ENCODE data around the gene PSMD9. TPM values are rescaled to one million over a fixed set of nuclear protein-coding genes. Genes with fewer than 3 reads are reported as not detected.

The PSMD9 gene
- total RNA-seq, 1 experiment from 2014 or later: 55.5 TPM

DNA sequence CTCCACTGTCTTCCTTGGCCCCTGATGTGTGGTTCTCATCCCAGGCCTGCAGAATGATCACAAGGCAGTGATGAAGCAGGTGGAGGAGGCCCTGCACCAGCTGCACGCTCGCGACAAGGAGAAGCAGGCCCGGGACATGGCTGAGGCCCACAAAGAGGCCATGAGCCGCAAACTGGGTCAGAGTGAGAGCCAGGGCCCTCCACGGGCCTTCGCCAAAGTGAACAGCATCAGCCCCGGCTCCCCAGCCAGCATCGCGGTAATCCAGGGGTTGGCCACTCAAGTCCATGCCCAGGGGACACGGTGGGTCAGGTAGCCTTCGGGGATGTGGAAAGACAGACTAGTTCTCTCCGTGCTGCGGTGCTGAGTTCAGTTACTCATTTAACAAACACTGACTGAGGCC lies 11.0 kb downstream of the PSMD9 start:
- no peak for ATAC-seq
- H3K9me2 ChIP-seq (ENCODE audit: insufficient read depth): no peaks in the 10 kb centered on the region
- DNase-seq (ENCODE audit: low read depth, low spot score): no peak
- no TSS peak for BruUV-seq (replicated peaks)
- intact Hi-C loops (cut with micrococcal nuclease): no loop called here
- no peak for TF ChIP-seq SP1 (IDR thresholded peaks at IDR 0.05; ENCODE audit: low read depth)
- TF ChIP-seq, protein P1, sequence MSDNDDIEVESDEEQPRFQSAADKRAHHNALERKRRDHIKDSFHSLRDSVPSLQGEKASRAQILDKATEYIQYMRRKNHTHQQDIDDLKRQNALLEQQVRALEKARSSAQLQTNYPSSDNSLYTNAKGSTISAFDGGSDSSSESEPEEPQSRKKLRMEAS (IDR thresholded peaks at IDR 0.05): no peak
- no peak for TF ChIP-seq ZFX (IDR thresholded peaks at IDR 0.05)
- TF ChIP-seq CEBPB (IDR thresholded peaks at IDR 0.05; ENCODE audit: low read depth): no peak
- no peak for TF ChIP-seq FOSL1 (IDR thresholded peaks at IDR 0.05; ENCODE audit: low read depth)
- no peak for TF ChIP-seq CBX3 (IDR thresholded peaks at IDR 0.05; ENCODE audit: low read depth)
- TF ChIP-seq, protein P2, sequence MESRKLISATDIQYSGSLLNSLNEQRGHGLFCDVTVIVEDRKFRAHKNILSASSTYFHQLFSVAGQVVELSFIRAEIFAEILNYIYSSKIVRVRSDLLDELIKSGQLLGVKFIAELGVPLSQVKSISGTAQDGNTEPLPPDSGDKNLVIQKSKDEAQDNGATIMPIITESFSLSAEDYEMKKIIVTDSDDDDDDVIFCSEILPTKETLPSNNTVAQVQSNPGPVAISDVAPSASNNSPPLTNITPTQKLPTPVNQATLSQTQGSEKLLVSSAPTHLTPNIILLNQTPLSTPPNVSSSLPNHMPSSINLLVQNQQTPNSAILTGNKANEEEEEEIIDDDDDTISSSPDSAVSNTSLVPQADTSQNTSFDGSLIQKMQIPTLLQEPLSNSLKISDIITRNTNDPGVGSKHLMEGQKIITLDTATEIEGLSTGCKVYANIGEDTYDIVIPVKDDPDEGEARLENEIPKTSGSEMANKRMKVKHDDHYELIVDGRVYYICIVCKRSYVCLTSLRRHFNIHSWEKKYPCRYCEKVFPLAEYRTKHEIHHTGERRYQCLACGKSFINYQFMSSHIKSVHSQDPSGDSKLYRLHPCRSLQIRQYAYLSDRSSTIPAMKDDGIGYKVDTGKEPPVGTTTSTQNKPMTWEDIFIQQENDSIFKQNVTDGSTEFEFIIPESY (IDR thresholded peaks at IDR 0.05; ENCODE audit: extremely low read depth, insufficient replicate concordance, low read length): no peak
- H3K4me3 ChIP-seq (replicated peaks in 1 of 2; ENCODE audit: low read depth in 1 of 2, low read length in 2 of 2): no peak overlapping the region
- H3K27ac ChIP-seq (ENCODE audit: low read depth, low read length): no peak overlapping the region
- H3K4me1 ChIP-seq (ENCODE audit: control insufficient read depth in 1 of 2, insufficient read depth in 2 of 2, low read length in 2 of 2): no peaks in the 10 kb centered on the region
- H4K20me1 ChIP-seq (ENCODE audit: insufficient read depth): no peaks in the 10 kb centered on the region
- no peaks in the 10 kb centered on the region for H3K9me3 ChIP-seq (ENCODE audit: control insufficient read depth in 1 of 2, insufficient read depth in 1 of 2, low read depth in 1 of 2, low read length in 2 of 2)
- ChIA-PET POLR2A (no interaction called here), RAD21 (ENCODE audit: low non-redundant PET in 1 of 2, low total read pairs in 2 of 2, uncharacterized antibody in 2 of 2, unreplicated experiment in 2 of 2) (no interaction called here), CTCF (no interaction called here)
- H3K4me2 ChIP-seq (ENCODE audit: low read length): no peak overlapping the region
- H3K9ac ChIP-seq (ENCODE audit: low read length): no peak overlapping the region
- peaks cover 11% of the 10 kb centered on the region; the same call in 1 of the 2 replicates for H3K79me2 ChIP-seq (ENCODE audit: insufficient read depth, low read length)
- no peak overlapping the region for H2AFZ ChIP-seq (ENCODE audit: low read depth, low read length, poor library complexity, severe bottlenecking)
- H3K36me3 ChIP-seq (ENCODE audit: control insufficient read depth in 1 of 2, insufficient read depth in 2 of 2, low read length in 2 of 2): peaks cover 27 to 39% of the 10 kb centered on the region in 2 experiments
- H3K27me3 ChIP-seq (ENCODE audit: insufficient read depth, low read length): no peaks in the 10 kb centered on the region

DNA sequence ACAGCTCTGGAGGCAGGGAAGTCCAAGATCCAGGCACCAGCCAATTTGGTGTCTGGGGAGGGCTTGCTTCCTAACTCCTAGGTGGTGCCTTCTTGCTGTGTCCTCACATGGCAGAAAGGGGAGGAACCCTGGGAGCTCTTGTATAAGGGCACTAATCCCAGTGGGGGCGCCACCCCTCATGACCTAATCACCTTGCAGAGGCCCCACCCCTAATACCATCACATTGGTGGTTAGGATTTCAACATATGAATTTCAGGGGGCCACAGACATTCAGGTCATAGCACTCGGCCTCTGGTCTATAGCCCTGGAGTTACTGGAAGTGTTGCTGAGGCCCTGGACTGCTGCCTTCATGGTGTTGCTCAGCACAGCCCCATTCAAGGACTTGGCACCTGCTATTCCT lies 14.6 kb downstream of the PSMD9 start:
- H2AFZ ChIP-seq (ENCODE audit: low read depth, low read length, poor library complexity, severe bottlenecking): no peak overlapping the region
- no peak for ATAC-seq
- no peaks in the 10 kb centered on the region for H3K4me1 ChIP-seq (ENCODE audit: control insufficient read depth in 1 of 2, insufficient read depth in 2 of 2, low read length in 2 of 2)
- no peaks in the 10 kb centered on the region for H3K9me3 ChIP-seq (ENCODE audit: control insufficient read depth in 1 of 2, insufficient read depth in 1 of 2, low read depth in 1 of 2, low read length in 2 of 2)
- POLR2A ChIA-PET: no interaction called here
- H3K9ac ChIP-seq (ENCODE audit: low read length): no peak overlapping the region
- RAD21 ChIA-PET (ENCODE audit: low non-redundant PET in 1 of 2, low total read pairs in 2 of 2, uncharacterized antibody in 2 of 2, unreplicated experiment in 2 of 2): no interaction called here
- H3K36me3 ChIP-seq (ENCODE audit: control insufficient read depth in 1 of 2, insufficient read depth in 2 of 2, low read length in 2 of 2): peaks cover 20 to 40% of the 10 kb centered on the region in 2 experiments
- no peak overlapping the region for H3K4me3 ChIP-seq (replicated peaks in 1 of 2; ENCODE audit: low read depth in 1 of 2, low read length in 2 of 2)
- no peak overlapping the region for H3K4me2 ChIP-seq (ENCODE audit: low read length)
- TF ChIP-seq, protein P3, sequence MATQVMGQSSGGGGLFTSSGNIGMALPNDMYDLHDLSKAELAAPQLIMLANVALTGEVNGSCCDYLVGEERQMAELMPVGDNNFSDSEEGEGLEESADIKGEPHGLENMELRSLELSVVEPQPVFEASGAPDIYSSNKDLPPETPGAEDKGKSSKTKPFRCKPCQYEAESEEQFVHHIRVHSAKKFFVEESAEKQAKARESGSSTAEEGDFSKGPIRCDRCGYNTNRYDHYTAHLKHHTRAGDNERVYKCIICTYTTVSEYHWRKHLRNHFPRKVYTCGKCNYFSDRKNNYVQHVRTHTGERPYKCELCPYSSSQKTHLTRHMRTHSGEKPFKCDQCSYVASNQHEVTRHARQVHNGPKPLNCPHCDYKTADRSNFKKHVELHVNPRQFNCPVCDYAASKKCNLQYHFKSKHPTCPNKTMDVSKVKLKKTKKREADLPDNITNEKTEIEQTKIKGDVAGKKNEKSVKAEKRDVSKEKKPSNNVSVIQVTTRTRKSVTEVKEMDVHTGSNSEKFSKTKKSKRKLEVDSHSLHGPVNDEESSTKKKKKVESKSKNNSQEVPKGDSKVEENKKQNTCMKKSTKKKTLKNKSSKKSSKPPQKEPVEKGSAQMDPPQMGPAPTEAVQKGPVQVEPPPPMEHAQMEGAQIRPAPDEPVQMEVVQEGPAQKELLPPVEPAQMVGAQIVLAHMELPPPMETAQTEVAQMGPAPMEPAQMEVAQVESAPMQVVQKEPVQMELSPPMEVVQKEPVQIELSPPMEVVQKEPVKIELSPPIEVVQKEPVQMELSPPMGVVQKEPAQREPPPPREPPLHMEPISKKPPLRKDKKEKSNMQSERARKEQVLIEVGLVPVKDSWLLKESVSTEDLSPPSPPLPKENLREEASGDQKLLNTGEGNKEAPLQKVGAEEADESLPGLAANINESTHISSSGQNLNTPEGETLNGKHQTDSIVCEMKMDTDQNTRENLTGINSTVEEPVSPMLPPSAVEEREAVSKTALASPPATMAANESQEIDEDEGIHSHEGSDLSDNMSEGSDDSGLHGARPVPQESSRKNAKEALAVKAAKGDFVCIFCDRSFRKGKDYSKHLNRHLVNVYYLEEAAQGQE (IDR thresholded peaks at IDR 0.05; ENCODE audit: low read depth): no peak
- TF ChIP-seq ELF1 (IDR thresholded peaks at IDR 0.05; ENCODE audit: borderline replicate concordance, low read depth) (no peak), YY1 (IDR thresholded peaks at IDR 0.05; ENCODE audit: extremely low read depth, insufficient replicate concordance, low read depth, low read length) (no peak), JUND (IDR thresholded peaks at IDR 0.05) (no peak), SP1 (IDR thresholded peaks at IDR 0.05; ENCODE audit: low read depth) (no peak), ZFX (IDR thresholded peaks at IDR 0.05) (no peak), SIN3A (IDR thresholded peaks at IDR 0.05; ENCODE audit: low read depth) (no peak), EZH2 (IDR thresholded peaks at IDR 0.05) (no peak)
- TF ChIP-seq, protein P2 (IDR thresholded peaks at IDR 0.05; ENCODE audit: extremely low read depth, insufficient replicate concordance, low read length): no peak
- TF ChIP-seq, protein P1 (IDR thresholded peaks at IDR 0.05): no peak
- H3K27me3 ChIP-seq (ENCODE audit: insufficient read depth, low read length): no peaks in the 10 kb centered on the region
- H4K20me1 ChIP-seq (ENCODE audit: insufficient read depth): no peaks in the 10 kb centered on the region
- no peak for DNase-seq (ENCODE audit: low read depth, low spot score)
- no peaks in the 10 kb centered on the region for H3K79me2 ChIP-seq (ENCODE audit: insufficient read depth, low read length)
- H3K27ac ChIP-seq (ENCODE audit: low read depth, low read length): no peak overlapping the region
- no peaks in the 10 kb centered on the region for H3K9me2 ChIP-seq (ENCODE audit: insufficient read depth)
- no TSS peak for BruUV-seq (replicated peaks)
- CTCF ChIA-PET: no interaction called here
- intact Hi-C loops (cut with micrococcal nuclease): no loop called here

Measured in HCT116 (cell line).